GM19452 (cell line): ENCODE results near the gene PRPS1.
A peak's percentile ranks its signal among the peaks of the same experiment; 100 is the strongest.
"Not testable (repeated sequence)": the region's sequence is repeated elsewhere in the genome, so short reads cannot be mapped to it uniquely, and the experiment has no call there.

ENCODE experiments used
- ATAC-seq: cut with Tn5 transposase; IDR thresholded peaks from one replicate; pipeline ENCODE4 v1.9.1; 2021; ENCODE audit not compliant: unreplicated experiment

PRPS1 gene

GRCh38 chrX:107627838-107628661, at the start of gene PRPS1:
Gene PRPS1, plus strand, starts transcription at chrX:107628510. Its CDS starts 119 bp downstream, at chrX:107628629.
- ATAC-seq = peak; percentile 100

- ATAC-seq = no peak
Observed at GRCh38 chrX:107579956-107580355, 48.4 kb upstream of the PRPS1 start.

DNA sequence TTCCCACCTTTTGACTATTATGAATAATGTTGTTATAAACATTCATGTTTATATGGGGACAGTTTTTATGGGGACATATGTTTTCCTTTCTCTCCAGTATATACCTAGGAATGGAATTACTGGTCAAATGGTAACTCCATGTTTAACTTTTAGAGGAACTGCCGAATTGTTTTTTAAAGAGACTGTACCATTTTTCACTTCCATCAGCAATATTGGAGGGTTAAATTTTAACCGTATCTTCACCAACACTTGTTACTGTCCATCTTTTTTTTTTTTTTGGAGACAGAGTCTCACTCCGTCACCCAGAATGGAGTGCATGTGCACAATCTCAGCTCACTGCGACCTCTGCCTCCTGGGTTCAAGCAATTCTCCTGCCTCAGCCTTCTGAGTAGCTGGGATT, 46.4 kb upstream of the PRPS1 start:
- ATAC-seq = no peak

DNA sequence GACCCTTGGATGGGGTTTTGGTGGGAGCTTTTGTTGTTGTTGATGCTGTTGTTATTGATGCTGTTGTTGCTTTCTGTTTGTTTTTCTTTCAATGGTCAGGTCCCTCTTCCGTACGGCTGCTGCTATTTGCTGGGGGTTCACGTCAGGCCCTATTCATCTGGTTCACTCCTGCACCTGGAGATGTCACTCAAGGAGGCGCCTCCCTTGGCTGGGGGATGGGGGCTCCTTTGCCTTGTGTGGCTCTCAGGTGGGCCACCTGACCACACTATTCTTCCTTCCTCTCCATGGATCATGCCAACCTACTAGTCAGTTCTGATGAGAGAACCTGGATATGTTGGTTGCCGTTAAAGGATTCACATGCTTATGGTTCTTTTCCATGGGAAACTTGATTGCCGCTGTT, 39.1 kb upstream of the PRPS1 start:
- ATAC-seq = no peak

DNA sequence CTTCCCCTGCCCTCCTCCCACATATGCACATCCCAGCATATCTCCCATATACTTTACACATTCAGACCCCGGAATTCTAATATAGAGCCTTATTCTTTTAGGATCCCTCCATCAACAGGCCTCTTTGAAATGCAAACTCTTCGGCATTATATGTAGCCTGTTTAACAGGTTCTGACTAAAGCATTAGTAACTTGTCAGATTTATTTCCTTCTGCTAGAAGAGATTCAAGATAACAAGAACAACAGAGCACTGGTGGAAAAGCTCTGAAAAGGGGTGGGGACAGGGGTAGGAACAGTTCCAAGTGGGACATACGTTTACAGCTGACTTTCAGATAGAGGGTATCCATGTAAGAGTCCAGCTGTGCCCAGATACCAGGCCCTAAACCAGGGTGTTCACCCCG, 31.7 kb upstream of the PRPS1 start:
- no peak for ATAC-seq

DNA sequence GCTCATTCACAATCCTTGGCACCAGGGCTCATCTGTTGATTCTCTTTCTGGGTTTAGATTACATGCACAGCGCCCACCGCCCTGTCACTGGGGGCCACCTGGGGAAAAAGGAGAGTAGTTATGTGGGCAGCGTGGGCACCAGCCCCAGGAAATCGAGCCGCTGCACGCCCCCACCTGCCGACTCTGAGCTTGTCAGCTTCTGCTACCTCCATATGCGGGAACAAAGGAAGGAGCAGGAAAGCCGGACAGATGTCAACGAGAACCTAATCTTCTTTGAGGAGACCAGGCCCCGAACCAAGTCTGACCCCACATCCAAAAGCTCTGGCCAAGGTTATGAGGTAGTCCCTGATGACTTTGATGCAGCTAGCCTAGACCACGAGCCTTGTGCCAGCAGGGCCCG, 31.0 kb upstream of the PRPS1 start:
- ATAC-seq = no peak

DNA sequence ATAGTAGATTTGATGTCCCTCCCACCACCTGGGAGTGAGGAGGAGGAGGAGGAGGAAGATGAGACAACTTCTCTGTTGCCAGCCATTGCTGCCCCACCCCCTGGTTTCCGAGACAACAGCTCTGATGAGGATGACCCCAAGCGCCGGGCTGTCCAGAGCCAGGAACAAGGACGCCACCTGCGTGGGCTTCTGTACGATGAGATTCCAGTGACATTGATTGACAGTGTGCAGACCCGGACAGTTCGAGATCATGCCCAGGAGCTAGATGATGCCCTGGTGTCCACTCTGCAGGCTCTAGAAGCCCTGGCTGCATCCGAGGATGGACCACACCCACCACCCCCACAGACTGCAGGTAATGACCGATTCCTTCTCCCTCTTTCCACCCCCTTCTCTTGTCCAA, 30.5 kb upstream of the PRPS1 start:
- ATAC-seq = no peak

GRCh38 chrX:107599450-107599861, 28.9 kb upstream of the PRPS1 start:
- ATAC-seq = no peak

DNA sequence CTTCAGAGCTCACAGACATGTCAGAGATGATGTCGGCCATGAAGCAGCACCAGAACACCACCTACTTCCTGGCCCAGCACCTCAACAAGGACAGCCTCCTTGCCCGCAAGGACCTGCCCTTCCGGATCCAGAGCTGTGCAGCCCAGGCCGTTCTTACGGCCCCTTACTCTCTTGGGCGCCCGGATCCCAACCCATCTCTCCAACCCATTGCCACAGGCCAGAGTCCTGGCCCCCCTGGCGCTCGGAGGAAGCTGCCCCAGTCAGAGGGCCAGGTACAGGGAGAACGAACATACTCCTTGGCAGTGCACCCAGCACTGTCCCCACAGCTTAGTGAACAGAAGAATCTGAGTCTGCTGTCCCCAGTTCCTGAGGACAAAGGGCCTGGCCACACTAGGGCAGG, 27.9 kb upstream of the PRPS1 start:
- no peak for ATAC-seq

DNA sequence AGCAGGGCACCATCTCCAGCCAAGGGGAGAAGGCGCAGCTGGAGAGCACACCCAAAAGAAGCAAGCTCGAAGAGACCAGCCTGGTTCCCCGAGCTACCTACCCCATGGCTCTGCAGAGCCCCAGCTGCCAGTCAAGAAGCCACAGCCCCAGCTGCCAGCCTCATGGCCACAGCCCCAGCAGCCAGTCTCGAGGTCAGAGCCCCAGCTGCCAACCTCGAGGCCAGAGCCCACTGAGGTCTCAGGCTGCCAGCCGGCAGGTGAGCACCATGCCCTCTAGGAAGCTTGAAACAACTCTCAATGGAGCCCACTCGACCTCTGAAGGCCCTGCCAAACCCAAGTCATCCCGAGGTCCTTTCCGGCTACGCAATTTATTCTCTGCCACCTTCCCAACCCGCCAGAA, 27.0 kb upstream of the PRPS1 start:
- no peak for ATAC-seq

DNA sequence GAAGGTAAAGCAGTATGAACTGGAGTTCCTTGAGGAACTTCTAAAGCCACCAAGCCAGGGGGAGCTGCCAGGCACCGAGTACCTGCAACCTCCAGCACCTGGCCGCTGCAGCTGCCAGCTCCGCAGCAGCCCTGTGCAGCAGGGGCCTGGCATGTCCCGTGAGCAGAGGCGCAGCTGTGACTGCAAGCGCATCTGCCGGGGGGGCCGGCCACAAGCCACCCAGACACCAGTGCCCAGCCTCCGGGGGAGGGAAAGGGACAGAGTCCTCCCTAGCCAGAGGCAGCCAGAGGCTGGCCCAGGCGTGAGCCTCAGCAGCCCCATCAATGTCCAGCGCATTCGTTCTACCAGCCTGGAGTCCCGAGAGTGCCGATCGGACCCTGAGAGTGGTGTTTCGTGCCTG, 26.6 kb upstream of the PRPS1 start:
- no peak for ATAC-seq

- ATAC-seq = no peak
Observed at GRCh38 chrX:107602694-107603239, 25.5 kb upstream of the PRPS1 start.

GRCh38 chrX:107603429-107604159, 24.7 kb upstream of the PRPS1 start:
- ATAC-seq = no peak

DNA sequence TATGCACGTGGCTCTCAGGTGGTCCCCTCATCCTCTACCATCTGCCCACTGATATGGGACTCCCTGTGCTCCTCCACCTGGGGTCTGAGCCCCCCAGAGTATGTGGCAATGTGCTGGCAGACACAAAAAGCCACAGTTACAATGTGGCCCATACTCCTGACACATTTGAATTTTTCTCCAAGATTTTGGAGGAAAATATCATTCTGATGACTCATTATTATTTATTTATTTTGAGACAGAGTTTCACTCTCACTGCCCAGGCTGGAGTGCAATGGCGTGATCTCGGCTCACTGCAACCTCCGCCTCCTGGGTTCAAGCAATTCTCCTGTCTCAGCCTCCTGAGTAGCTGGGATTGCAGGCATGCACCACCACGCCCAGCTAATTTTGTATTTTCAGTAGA, 19.2 kb upstream of the PRPS1 start:
- ATAC-seq = not testable (repeated sequence)

- ATAC-seq = no peak
Observed at GRCh38 chrX:107610667-107611066, 17.6 kb upstream of the PRPS1 start.

GRCh38 chrX:107619885-107620322, 8.4 kb upstream of the PRPS1 start:
- ATAC-seq = no peak

GRCh38 chrX:107624893-107625292, 3.4 kb upstream of the PRPS1 start:
- ATAC-seq = no peak

- ATAC-seq = no peak
Observed at GRCh38 chrX:107625739-107626138, 2.6 kb upstream of the PRPS1 start.

DNA sequence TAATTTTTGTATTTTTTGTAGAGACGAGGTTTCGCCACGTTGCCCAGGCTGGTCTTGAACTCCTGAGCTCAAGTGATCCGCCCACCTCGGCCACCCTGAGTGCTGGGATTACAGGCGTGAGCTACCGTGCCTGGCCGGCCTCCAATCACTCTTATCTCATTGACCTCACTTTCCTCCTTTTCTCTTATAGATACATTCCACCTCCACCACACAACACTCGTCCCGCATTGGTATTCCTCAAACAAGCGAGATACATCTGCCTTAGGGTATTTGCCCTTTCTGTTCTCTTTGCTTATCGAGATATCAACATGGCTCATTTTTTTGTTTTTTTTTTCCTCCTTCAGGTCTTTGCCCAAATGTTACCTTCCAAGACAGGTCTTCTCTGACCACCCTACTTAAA, 1.8 kb upstream of the PRPS1 start:
- no peak for ATAC-seq

DNA sequence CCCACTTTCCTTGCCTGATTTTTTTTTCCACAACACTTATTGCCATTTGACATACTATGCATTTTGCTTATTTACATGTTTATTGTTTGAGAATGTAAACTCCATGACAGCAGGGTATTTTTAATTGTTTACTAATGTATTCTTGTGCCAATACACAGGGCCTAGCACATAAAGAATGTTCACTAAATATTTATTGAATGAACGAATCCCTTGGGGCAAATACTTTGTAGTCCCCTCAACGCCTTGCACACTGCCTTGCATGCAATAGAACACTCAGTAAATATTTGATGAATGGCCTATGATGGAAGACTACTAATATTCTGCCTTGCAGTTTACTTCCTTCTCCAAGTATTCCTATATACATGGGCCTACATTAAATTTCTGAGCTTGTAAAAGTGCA, 1.4 kb upstream of the PRPS1 start:
- no peak for ATAC-seq

- peak; percentile 25 for ATAC-seq
Observed at GRCh38 chrX:107628662-107629539, 591 bp downstream of the PRPS1 start.
